HG03103 (cell line): ENCODE measurements around the gene STX12.
"Not testable (repeated sequence)": the region's sequence is repeated elsewhere in the genome, so short reads cannot be mapped to it uniquely, and the experiment has no call there.

Experiments used
- ATAC-seq: cut with Tn5 transposase; IDR thresholded peaks from one replicate; pipeline ENCODE4 v1.9.1; 2021; ENCODE audit warnings: low read depth; ENCODE audit not compliant: unreplicated experiment

The STX12 gene

DNA sequence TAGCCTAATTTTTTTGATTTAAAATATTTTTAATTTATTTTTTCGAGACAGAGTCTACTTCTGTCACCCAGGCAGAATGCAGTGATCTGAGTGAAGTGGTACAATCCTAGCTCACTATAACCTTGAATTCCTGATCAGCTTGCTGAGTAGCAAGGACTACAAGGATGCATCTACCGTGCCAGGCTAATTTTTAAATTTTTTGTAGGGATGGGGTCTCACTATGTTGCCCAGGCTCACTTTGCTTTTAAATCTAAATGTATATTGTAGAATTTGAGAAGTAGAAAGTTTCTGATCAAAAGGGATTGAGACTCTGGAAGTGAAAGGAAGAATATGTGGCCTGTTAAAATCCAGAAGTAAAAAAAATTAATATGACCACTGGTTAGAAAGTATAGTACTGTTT, 1.6 kb downstream of the STX12 start:
- no peak for ATAC-seq

DNA sequence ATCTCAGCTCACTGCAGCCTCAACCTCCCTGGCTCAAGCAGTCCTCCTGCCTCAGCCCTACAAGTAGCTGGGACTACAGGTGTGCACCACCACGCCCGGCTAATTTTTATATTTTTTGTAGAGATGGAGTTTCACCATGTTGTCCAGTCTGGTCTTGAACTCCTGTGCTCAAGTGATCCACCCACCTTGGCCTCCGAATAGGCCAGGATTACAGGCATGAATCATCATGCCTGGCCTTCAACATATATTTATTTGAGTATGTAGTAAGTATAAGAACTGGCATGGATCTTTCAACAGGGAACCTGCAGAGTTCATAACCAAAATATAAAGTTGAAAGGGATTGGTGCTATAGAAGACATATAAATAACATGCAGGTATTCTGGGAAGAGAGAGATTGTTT, 2.3 kb downstream of the STX12 start:
- not testable (repeated sequence) for ATAC-seq

DNA sequence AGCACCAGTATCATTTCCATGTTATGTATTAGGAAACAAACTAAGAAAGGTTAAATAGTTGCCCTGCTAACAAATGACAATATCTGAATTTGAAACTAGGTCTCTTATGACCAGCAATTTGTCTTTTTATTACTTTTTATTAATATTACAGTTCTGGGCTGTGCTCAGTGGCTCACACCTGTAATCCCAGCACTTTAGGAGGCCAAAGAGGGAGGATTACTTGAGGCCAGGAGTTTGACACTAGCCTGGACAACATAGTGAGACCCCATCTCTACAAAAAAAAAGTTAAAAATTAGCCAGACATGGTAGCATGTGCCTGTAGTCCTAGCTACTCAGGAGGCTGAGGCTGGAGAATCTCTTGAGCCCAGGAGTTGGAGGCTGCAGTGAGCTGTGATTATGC, 3.3 kb downstream of the STX12 start:
- ATAC-seq, result not testable (repeated sequence)

DNA sequence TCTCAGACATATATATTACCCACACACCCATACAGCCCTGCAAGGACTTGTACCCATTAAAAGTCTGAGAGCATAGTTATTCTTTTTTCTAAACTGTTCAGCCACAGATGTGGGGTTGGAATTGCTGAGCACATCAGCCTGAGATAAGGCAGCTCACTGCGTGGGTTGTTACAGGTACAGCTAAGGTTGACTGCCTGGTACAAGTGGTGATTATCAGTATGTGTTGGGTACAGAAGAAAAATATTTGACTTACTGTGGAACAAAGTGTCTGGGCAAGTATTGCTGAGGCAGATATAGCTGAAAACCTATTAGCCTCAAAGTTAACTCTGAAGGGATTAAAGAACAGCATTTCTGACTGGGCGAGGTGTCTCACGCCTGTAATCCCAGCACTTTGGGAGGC, 5.0 kb downstream of the STX12 start:
- ATAC-seq, result no peak

DNA sequence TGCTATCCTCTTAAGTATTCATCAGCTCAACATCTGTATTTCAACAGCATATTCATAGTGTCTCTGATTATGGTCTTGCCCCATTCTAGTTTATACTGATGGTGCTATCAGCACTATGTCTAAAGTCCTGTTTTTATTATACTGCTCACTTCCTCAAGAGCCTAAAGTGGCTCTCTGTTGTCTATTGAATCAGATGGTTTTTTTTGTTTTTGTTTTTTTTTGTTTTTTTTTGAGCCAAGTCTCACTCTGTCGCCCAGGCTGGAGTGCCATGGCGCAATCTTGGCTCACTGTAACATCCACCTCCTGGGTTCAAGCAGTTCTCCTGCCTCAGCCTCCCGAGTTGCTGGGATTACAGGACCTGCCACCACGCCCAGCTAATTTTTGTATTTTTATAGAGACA, 6.1 kb downstream of the STX12 start:
- no peak for ATAC-seq

DNA sequence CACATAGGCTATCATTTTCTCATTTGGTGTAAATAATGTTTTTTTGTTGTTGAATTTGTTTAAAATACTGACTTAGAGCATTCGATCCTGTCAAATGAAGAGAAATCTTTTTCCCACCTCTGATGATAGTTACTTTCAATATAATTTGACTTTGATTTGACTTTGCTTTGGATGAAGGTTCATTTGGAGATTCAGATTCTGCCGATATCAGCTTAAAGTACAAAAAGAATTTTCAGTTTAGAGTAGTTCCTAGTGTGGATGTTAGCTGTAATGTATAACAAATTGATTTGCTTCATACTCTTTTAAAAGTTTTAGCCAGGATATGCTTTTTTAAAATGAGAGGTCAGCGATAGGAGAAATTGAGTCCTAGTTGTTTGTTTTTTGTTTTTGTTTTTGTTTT, 9.9 kb downstream of the STX12 start:
- no peak for ATAC-seq

DNA sequence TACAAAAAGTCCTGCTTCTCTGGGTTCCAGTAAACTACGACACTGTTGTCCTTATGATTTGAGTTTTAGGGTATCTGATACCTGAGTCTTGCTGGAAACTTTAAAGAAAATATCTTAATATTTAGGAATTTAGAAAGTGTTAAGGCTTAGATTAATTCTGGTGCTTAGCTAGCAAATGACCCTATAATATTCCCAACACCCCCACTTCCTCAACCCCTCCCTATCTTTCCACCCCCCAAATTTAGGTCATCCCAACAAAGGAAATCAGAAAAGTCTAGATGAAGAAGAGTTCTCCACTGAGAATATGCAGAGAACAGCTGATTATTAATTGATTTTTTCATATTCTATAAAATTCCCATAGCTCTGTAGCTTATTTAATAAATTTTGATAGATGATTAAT, 11.7 kb downstream of the STX12 start:
- no peak for ATAC-seq

DNA sequence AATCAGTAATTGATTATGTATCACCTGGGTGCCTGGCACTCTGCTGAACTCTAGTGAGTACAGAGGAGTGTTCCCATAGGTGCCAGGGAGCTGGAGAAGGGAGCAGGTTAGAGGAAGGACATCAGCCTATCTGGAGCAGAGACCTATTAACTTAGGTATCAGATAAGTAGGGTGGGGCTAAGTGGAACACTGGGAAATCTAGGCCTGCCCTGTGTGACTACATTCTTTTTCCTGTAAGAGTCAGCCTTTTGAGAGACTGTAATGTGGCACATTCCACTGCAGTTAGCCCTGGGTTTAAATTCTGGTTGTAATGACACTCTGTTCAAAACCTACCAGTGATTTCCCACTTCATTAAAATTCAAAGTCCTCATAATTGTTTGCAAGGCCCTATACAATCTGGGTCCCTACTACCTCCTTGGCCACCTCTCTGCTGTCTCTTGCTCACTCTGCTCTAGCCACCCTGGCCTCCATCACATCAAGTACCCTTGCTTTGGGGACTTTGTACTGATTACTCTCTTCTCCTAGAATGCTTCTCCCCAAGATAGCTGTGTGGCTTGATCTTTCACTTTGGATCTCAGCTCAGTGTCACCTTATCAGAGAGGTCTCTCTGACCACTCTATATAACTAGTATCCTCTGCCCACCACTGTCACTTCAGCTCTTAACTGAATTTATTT, 12.9 kb downstream of the STX12 start:
- ATAC-seq, result no peak

DNA sequence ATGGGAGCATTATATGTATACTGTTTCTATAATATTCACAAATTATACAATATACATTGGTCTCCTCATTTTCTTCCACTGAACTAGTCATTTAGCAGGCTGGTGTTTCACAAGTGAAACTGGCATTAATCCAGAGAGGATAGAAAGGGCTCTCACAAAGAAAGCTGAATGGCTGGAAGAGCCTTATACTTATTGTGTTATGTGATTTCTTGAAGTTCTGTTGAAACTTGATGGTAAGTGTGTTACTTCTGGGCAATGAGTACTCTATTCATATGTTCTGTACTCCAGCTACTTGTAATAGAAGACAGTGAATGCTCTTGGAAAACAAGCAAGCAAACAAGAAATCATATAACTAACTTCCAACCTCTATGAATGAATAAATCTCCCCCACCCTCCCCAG, 14.9 kb downstream of the STX12 start:
- ATAC-seq, result no peak

DNA sequence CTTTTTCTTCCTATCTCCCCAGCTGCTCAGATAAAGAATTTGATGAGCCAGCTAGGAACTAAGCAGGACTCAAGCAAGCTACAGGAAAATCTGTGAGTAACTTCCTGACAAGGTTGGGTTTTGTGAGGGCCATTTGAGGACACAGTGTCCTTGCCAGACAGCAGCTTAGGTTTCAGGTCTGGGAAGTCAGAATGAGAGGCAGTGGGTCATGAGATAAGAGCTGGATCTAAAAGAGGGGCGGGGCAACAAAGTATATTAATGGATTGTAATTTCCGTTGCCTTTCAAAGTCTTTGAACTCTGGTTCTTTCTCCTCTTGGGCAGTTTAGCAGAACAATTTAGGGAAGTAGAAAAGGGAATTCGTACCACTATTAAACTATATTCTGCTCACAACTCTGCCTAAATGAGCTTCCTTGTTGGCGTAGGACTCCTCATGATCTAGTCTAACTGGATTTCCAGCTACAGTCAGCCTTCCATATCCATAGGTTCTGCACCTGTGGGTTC, 16.6 kb downstream of the STX12 start:
- no peak for ATAC-seq

DNA sequence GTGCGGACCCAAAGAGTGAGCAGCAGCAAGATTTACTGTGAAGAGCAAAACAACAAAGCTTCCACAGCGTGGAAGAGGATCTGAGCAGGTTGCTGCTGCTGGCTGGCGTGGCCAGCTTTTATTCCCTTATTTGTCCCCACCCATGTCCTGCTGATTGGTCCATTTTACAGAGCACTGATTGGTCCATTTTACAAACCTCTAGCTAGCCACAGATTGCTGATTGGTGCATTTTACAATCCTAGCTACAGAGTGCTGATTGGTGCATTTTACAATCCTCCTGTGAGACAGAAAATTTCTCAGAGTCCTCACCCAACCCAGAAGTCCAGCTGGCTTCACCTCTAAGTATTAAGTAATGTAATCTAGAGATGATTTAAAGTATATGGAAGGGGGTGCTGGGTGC, 17.3 kb downstream of the STX12 start:
- not testable (repeated sequence) for ATAC-seq

DNA sequence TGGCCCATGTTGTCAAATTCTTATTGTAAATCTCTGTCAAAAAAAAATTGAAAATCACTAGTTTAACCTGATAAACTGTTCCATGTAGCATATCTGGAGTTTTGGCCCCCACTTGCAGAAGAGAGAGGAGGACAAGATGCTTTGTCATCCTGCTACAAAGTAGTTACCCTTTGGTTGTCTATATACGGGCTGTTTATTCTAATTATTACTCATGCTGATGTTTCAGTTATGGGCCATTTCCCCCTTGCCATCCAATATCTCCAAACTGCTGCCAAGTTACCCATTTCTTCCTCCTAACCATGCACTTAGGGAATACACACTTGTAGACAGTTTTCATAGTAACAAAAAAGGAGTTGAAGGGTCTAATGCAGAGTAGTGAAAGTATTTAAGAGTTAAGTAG, 22.6 kb downstream of the STX12 start:
- no peak for ATAC-seq

DNA sequence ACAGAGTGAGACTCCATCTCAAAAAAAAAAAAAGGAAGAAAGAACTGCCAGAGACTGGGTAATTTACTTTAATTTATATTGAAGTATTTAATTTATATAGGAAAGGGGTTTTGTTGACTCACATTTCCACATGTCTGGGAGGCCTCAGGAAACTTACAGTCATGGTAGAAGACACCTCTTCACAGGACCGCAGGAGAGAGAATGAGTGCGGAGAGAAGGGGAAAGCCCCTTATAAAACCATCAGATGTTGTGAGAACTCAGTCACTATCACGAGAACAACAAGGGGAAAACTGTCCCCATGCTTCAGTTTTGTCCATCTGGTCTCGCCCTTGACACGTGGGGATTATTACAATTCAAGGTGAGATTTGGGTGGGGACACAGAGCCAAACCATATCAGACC, 31.8 kb downstream of the STX12 start:
- ATAC-seq, result no peak

DNA sequence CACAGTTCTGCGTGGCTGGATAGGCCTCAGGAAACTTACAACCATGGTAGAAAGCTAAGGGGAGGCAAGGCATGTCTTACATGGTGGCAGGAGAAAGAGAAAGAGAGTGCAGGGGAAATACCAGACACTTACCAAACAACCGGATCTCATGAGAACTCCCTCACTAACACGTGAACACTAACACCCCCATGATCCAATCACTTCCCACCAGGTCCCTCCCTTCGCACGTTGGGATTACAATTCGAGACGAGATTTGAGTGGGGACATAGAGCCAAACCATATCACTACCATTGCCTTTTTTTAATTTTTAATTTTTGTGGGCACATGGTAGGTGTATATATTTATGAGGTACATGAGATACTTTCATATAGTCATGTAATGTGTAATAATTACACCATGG, 33.7 kb downstream of the STX12 start:
- ATAC-seq, result no peak

DNA sequence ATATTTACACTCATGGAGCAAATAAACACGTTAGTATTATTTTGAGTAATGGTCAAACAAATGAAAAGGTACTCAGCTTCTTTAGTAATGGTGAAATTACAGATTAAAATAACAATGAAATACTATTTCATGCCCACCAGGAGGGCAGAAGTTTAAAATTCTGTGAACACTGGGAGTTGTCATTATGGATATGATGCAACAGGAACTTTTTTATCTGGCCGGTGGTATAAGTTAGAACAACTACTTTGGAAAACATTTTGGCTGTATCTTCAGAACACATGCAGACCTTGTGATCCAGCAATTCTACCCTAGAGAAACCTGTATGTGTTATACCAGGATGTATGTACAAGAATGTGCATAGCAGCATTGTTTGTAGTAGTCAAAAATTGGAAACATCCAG, 34.4 kb downstream of the STX12 start:
- ATAC-seq, result no peak

DNA sequence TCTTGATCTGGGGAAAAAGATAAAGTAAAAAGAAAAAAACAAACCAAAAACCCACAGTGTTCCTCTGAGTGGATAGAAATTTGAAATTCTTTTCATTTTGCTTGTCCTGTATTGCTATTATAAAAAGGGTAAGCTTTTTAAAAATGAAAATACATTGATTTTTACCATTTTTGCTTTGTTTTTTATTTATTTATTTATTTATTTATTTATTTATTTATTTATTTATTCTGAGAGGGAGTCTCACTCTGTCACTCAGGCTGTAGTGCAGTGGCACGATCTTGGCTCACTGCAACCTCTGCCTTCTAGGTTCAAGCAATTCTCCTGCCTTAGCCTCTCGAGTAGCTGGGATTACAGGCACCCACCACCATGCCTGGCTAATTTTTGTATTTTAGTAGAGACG, 35.1 kb downstream of the STX12 start:
- not testable (repeated sequence) for ATAC-seq

DNA sequence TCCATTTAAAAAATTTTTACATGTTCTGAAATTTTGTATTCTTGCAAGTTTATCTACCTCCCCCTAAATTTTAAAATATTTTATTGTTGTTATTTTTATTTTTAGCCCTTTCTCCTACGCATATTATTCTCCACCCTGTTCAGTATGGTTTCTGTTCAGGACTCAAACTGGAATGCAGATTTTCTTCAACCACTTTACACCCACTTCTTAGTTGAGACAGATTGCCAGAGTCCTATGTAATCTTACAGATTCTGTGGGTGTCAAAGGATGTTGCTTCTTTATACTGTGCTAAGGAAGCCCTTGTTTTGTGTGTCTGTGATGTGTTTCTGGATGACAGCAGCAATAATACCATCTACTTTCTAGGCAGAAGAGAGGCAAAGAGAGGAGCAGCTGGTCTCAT, 36.9 kb downstream of the STX12 start:
- ATAC-seq, result no peak

DNA sequence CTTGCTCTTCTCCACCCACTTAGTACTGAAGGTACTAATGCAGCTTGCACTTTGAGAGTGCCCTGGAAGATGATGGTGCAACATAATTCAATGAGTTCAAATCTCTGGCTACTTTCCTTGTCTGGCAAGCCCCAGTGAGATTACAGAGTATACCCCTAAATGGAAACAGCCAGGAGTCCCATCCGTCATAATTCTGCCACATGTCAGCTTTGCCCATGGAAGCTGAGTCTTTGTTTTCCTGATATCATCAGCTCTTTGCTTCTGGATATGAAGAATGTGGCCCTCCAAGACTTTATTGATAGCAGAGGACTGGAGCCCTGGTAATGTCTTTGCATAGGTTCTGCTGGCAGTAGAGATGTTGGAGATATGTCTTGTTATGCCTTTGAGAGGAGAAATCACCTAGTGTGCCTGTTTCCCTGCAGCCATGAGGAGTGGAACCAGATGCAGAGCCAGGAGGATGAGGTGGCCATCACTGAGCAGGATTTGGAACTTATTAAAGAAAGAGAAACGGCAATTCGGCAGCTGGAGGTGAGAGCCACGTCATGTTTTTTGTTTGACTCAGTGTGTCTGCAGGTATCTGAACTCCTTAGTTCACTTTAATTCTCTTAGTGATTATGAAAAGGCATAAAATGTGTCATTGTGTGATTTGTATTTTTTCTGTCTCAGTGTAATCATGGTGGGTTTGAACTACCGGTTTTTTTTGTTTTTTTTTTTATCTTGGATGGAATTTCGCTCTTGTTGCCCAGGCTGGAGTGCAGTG, 38.9 kb downstream of the STX12 start:
- no peak for ATAC-seq

DNA sequence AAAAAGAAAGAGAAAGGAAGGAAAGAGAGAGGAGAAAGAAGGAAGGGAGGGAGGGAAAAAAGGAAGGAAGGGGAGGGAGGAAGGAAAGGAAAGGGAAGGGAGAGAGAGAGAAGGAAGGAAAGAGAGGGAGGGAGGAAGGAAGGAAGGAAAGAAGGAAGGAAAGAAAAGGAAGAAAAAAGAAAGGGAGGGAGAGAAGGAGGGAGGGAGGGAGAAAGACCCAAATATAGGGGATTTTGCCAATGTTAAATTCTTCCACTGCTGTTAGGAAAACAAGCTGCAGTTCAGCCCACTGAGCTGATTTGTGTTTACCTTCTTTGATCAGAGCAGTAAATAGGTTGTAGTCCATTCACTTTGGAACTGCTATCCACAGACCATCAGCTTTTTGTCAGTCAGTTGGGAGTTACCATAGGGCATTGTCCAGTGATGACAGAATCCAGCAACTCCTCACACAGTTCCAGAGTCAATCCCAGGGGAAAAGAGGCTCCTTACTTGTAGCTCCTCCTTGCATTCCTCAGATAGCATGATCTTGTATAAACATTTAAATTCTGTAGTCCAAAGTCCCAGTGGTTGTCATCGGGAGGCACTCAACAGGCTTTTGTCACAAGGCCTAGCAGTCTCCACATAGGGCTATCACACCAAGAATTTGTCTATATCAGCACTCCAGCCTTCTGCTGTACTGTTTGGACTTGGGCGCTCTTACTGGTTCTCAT, 44.1 kb downstream of the STX12 start:
- no peak for ATAC-seq

DNA sequence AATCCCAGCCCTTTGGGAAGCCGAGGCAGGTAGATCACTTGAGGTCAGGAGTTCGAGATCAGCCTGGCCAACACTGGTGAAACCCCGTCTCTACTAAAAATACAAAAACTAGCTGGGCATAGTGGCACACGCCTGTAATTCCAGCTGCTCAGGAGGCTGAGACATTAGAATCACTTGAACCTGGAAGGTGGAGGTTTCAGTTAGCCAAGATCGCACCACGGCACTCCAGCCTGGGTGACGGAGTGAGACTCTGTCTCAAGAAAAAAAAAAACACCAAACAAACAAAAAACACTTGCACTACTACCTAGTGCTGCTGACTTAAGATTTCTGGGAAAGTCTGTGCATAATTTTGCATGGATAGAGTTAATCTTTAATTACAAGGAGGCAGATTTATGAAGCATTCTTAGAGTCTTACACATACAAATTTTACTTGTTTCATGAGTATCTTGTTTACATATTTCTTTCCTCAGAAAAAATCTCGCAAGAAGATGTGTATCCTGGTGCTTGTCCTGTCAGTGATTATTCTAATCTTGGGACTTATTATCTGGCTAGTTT, 48.8 kb downstream of the STX12 start:
- ATAC-seq, result no peak

DNA sequence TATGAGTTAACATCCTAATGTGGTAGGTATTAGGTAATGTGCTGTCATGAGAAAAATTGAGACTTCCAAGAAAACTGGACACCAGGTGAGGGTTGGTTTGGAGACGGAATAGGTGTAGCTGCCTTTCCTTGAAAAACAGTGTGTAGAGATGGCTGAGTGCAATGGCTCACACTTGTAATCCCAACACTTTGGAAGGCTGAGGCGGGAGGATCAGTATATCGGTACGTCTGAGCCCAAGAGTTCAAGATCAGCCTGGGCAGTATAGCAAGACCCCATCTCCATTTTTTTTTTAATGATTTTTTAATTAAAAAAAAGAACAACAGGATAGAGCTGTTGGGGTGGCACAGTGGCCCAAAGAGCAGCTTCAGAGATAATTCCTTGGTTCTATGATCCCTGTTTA, 50.8 kb downstream of the STX12 start:
- no peak for ATAC-seq
